Measurements from ENCODE around the gene ARSH. TPM values are rescaled to one million over a fixed set of nuclear protein-coding genes. Genes with fewer than 3 reads are reported as not detected.
"Not testable (repeated sequence)": the region's sequence is repeated elsewhere in the genome, so short reads cannot be mapped to it uniquely, and the experiment has no call there.

The ARSH gene
- total and polyA plus RNA-seq, 4 donors, result 0.02 TPM; not detected in 3

DNA sequence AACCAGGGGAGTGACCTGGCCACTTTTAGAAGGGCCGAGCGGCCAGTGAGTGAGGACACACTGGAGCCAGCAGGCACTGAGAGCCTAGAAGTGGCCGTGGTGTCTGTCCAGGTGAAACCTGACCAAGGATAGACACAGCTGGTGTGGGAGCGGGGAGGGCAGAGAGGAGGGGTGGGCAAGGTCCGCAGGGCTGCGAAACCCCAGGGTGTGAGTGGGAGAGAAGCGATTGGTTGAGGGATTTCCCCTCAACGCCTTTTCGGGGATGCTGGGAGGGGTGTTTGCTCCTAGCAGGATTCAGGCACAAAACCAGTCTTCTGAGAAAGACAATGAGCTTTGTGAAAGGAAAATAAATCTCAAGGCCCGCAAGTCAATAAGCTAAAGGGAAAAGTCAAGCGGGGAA, 44.0 kb upstream of the ARSH start:
- peaks cover 0 to 27% (median 0%) of the 10 kb centered on the region in 3 donors for H3K27me3 ChIP-seq (ENCODE audit: control insufficient read depth in 3 of 3, insufficient read depth in 3 of 3, low read length in 2 of 3)
- no peak overlapping the region for H3K27ac ChIP-seq (ENCODE audit: low read depth in 1 of 2, low read length in 1 of 2)
- ATAC-seq (ENCODE audit: insufficient read depth, low FRiP score) (no peak), DNase-seq (no peak)
- no peaks in the 10 kb centered on the region for H3K4me1 ChIP-seq (ENCODE audit: control insufficient read depth in 5 of 5, insufficient read depth in 5 of 5, low read length in 5 of 5)
- WGBS, 2 donors, result 77 to 86% methylated on average over 11 of the region's 11 CpGs
- no peak overlapping the region for H3K4me3 ChIP-seq
- H3K36me3 ChIP-seq (ENCODE audit: control insufficient read depth in 4 of 4, insufficient read depth in 4 of 4, low read length in 4 of 4), result no peaks in the 10 kb centered on the region
- TF ChIP-seq, protein P1, sequence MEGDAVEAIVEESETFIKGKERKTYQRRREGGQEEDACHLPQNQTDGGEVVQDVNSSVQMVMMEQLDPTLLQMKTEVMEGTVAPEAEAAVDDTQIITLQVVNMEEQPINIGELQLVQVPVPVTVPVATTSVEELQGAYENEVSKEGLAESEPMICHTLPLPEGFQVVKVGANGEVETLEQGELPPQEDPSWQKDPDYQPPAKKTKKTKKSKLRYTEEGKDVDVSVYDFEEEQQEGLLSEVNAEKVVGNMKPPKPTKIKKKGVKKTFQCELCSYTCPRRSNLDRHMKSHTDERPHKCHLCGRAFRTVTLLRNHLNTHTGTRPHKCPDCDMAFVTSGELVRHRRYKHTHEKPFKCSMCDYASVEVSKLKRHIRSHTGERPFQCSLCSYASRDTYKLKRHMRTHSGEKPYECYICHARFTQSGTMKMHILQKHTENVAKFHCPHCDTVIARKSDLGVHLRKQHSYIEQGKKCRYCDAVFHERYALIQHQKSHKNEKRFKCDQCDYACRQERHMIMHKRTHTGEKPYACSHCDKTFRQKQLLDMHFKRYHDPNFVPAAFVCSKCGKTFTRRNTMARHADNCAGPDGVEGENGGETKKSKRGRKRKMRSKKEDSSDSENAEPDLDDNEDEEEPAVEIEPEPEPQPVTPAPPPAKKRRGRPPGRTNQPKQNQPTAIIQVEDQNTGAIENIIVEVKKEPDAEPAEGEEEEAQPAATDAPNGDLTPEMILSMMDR (IDR thresholded peaks at IDR 0.05; ENCODE audit: control extremely low read depth, extremely low read depth), result no peak
- no peak overlapping the region for H3K9ac ChIP-seq (ENCODE audit: insufficient read depth in 1 of 2, low read length in 2 of 2)
- no peaks in the 10 kb centered on the region for H3K9me3 ChIP-seq (ENCODE audit: control insufficient read depth in 4 of 4, insufficient read depth in 3 of 4, low read length in 3 of 4)

DNA sequence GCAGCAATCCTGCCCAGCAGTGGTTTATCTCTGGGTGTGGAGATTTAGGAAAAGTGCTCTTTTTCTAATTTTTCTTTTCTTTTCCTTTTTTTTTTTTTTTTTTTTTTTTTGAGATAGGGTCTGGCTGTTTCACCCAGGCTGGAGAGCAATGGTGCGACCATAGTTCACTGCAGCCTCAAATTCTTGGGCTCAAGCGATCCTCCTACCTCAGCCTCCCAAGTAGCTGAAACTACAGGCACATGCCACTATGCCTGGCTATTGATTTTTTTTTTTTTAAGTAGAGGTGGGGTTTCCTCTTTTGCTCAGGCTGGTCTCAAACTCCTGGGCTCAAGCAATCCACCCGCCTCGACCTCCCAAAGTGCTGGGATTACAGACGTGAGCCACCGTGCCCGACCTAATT, 42.9 kb upstream of the ARSH start:
- not testable (repeated sequence) for H3K4me1 ChIP-seq (ENCODE audit: control insufficient read depth in 5 of 5, insufficient read depth in 5 of 5, low read length in 5 of 5); ATAC-seq (ENCODE audit: insufficient read depth, low FRiP score); H3K9ac ChIP-seq (ENCODE audit: insufficient read depth in 1 of 2, low read length in 2 of 2); H3K9me3 ChIP-seq (ENCODE audit: control insufficient read depth in 4 of 4, insufficient read depth in 3 of 4, low read length in 3 of 4); H3K27ac ChIP-seq (ENCODE audit: low read depth in 1 of 2, low read length in 1 of 2); DNase-seq; H3K36me3 ChIP-seq (ENCODE audit: control insufficient read depth in 4 of 4, insufficient read depth in 4 of 4, low read length in 4 of 4); H3K4me3 ChIP-seq
- 80 to 89% methylated on average over 7 of the region's 7 CpGs for WGBS, 2 donors
- H3K27me3 ChIP-seq (ENCODE audit: control insufficient read depth in 3 of 3, insufficient read depth in 3 of 3, low read length in 2 of 3), result peaks cover 0 to 32% (median 0%) of the 10 kb centered on the region in 3 donors

DNA sequence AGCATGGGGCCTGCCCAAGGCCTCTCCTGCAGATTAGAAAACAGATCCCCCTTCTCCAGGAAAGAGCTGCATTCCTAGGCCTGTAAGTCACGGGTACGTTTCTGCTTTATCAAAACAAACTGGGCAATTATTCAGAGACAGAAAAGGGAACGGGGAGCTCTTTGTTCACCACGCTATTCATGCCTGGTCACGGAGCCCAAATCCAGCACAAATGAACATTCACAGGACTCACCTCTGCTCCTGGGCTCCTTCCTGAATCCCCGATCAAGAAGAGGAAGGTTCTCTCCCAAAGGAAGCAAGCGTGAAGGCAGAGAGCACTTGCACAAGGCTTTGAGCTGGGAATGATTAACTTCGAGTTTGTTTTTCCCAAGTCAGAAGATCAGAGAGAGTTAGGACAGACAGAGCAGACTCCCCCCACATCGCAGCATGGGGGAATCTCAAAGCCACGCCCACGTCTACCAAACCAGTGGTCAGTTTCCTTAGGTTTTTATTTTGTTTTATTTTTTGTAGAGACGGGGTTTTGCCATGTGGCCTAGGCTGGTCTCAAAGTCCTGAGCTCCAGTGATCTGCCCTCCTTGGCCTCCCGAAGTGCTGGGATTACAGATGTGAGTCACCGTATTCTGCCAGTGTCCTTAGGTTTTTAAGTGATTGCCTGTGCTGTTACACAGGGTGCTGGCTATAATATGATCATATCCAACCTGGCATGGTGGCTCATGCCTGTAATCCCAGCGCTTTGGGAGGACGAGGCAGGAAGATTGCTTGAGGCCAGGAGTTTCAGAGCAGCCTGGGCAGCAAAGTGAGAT, 42.2 kb upstream of the ARSH start:
- peak overlapping the region in 1 of 2 donors; percentile 16 for H3K9ac ChIP-seq (ENCODE audit: insufficient read depth in 1 of 2, low read length in 2 of 2)
- not testable (repeated sequence) for H3K4me1 ChIP-seq (ENCODE audit: control insufficient read depth in 5 of 5, insufficient read depth in 5 of 5, low read length in 5 of 5); H3K4me3 ChIP-seq; H3K36me3 ChIP-seq (ENCODE audit: control insufficient read depth in 4 of 4, insufficient read depth in 4 of 4, low read length in 4 of 4); H3K9me3 ChIP-seq (ENCODE audit: control insufficient read depth in 4 of 4, insufficient read depth in 3 of 4, low read length in 3 of 4)
- peaks cover 0 to 33% (median 0%) of the 10 kb centered on the region in 3 donors for H3K27me3 ChIP-seq (ENCODE audit: control insufficient read depth in 3 of 3, insufficient read depth in 3 of 3, low read length in 2 of 3)
- peak overlapping the region in 1 of 2 donors; percentile 21 for H3K27ac ChIP-seq (ENCODE audit: low read depth in 1 of 2, low read length in 1 of 2)
- 60 to 76% methylated on average over 13 to 16 of the region's 16 CpGs for WGBS, 2 donors
- peak in 1 of 3 donors; percentile 41 for DNase-seq
- ATAC-seq (ENCODE audit: insufficient read depth, low FRiP score), result peak; percentile 44

DNA sequence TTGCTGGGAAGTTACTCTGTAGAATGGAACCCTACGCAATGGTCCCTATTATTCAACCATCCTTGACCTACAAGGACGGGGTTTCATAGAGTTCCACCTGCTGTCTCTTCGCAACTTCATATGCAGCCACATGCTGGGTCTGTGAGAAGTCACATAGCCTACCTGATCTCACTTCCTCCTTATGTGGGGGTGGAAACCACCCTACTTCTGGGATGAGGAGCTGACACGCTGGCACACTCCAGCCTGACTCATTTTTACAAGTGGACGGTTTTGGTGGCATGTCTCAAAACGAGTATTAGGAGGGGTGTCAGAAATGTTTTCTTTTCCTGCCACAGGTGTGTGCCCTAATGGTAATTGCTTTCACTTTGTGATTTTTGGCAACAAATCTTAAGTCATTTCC, 40.4 kb upstream of the ARSH start:
- ATAC-seq (ENCODE audit: insufficient read depth, low FRiP score) (peak; percentile 25), DNase-seq (no peak)
- TF ChIP-seq, protein P1 (IDR thresholded peaks at IDR 0.05; ENCODE audit: control extremely low read depth, extremely low read depth), result no peak
- no peak overlapping the region for H3K4me3 ChIP-seq
- no peaks in the 10 kb centered on the region for H3K9me3 ChIP-seq (ENCODE audit: control insufficient read depth in 4 of 4, insufficient read depth in 3 of 4, low read length in 3 of 4)
- peaks cover 0 to 34% (median 0%) of the 10 kb centered on the region in 3 donors for H3K27me3 ChIP-seq (ENCODE audit: control insufficient read depth in 3 of 3, insufficient read depth in 3 of 3, low read length in 2 of 3)
- H3K36me3 ChIP-seq (ENCODE audit: control insufficient read depth in 4 of 4, insufficient read depth in 4 of 4, low read length in 4 of 4), result no peaks in the 10 kb centered on the region
- no peak overlapping the region for H3K27ac ChIP-seq (ENCODE audit: low read depth in 1 of 2, low read length in 1 of 2)
- no peak overlapping the region for H3K9ac ChIP-seq (ENCODE audit: insufficient read depth in 1 of 2, low read length in 2 of 2)
- H3K4me1 ChIP-seq (ENCODE audit: control insufficient read depth in 5 of 5, insufficient read depth in 5 of 5, low read length in 5 of 5), result no peaks in the 10 kb centered on the region
- WGBS, 2 donors, result 72 to 76% methylated on average over 6 of the region's 6 CpGs

Data from lung (tissue), 12 donors.